ENCODE results near the gene GNPAT.
A peak's percentile ranks its signal among the peaks of the same experiment; 100 is the strongest.

Gene GNPAT

DNA sequence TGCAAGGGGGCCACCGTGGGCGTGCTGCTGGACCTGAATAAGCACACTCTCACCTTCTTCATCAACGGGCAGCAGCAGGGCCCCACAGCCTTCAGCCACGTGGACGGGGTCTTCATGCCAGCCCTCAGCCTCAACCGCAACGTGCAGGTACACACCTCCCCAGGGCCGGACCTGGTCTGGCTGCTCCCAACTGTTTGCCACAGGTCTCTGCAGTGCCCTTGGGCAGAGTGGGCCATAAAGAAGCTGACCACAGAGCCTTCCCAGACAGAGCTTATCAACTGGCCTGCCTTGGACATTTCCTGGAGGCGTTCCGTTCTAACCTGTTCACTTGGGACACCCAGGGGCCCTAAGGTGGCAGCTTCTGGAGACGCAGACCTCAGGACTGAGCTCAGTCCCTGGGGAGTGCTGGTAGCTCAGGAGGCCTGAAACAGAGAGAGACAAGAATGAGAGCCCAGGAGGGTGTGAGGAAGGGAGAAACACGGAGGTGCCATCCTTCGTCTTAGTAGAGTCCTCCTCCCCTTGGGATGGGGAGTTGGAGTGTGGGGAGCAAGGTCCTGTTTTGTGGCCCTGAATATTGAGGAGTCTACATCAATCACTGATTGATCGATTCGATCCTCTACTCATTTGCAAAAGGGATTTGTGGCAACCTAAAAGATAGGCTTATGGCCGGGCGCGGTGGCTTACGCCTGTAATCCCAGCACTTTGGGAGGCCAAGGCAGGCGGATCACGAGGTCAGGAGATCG lies 27.0 kb upstream of the GNPAT start:
- no peak for DNase-seq (ENCODE audit: low spot score)
- no peak for FAIRE-seq

DNA sequence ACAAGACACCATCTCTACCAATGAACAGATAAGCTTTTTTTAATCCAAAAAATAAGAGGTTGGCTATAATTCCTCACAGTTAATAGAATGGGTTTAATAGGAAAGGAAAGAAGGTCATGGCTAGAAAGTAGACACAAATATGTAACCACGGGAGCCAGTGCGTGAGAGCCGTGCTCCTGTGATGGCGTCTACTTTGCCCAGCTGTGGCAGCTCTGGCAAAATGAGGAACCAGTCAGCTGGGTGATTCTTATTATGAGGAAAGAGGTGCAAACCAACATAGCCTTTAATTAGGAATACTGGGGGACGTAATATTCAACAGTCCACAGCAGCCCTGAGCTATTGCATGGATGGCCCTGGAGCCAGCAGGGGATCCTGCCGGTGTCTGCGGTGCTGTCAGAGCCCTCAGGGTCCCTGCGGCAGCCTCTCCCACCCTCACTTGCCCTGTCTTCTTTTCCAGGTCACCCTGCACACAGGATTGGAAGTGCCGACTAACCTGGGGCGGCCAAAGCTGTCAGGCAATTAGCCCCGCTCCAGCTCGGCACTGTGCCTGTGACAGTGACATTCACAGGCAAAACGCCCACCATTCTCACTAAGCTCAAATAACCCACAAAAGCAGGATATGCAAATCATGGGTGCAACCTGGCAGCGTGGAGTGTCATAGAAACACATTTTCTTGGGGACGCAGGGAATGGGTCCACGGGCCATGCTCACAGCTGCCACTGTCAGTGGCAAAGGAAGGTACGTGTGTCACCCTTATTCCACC lies 25.9 kb upstream of the GNPAT start:
- DNase-seq (ENCODE audit: low spot score) (no peak), FAIRE-seq (no peak)

DNA sequence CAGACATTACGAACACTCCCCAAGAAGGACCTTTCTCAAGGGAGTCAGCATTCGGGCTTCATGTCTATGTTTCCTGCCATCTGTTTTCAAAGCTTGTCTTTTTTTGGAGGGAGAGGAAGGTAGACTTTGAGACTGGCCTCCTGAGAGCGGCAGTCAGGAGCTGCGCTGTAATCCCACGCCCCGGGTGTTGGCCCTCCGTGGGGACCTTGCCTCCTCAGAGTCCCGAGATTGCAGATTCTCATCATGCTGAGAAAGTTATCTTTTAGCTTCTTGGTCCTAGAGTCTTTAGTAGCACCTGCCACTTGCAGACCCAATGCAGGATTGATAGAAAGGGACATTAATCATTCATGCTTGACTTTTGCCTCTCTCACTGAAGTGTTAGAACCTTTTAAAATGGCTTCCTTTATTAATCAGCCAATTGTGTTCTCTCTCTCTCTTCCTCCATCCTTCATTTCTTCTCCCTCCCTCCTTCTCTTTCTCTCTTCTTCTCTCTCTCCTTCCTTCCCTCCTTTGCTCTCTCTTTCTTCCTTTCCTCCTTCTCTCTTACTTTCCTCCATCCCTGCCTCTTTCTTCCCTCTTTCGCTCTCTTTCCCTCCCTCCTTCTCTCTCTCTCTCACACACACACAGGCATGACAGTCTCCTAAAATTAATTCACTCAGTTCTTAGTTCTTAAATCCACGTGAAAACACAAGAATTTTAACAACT lies 25.2 kb upstream of the GNPAT start:
- no peak for FAIRE-seq
- no peak for DNase-seq (ENCODE audit: low spot score)

DNA sequence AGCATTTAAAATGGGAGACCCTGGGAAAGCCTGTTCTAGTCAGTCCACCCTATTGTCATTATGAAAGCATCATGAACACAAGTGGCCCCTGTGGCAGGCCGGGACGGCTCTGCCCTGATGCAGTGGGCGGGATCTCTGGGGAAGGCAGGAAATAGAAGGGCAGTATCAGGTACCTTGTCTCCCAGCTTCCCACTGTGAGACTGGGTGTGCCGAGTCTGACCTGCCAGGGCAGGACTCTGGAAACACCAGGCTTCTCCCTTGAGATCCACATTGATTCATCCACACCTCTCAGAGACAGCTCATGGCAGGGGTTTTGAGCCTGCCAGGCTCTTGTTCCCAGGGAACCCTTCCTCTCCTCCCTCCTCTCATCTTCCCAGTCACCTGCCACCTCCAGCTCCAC lies 24.5 kb upstream of the GNPAT start:
- FAIRE-seq (no peak), DNase-seq (ENCODE audit: low spot score) (no peak)

DNA sequence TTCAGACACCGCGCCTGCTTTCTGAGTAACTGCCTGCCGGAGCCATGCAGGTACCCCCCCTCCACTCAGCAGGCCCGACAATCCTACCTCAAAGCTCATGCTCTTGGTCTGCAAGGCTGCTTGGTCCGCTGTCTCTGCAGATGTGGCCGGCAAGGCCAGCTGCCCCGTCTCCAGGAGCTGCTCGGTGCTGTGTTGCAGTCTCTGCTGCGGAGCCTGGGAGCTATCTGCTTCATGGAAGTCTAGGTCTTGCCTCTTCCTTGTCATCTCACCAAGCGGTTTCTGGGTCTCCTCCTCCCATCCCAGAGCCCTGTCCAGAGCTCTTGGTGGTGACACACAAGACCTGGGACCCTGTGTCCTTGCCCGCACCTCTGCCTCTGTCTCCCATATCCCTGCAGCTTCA lies 24.0 kb upstream of the GNPAT start:
- DNase-seq (ENCODE audit: low spot score): no peak
- no peak for FAIRE-seq

DNA sequence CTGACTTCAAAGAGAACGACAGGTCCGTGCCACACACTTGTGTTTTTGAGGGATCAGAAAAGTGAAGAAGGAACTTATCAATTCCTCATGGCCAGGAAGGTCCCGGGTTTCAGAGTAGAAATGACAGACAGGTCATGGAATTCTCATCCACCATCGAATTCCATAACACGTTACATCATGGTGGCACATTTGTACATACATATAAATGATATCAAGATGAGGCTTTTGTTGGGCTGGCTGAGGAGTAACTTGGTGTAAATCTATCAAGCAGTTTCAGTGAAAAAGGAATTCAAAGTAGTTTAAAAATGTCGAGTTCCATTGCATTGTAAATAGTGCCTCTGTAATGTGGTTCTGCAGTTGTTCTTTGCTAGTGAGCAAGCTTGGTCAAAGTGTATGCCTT lies 22.9 kb upstream of the GNPAT start:
- DNase-seq (ENCODE audit: low spot score) (no peak), FAIRE-seq (no peak)

DNA sequence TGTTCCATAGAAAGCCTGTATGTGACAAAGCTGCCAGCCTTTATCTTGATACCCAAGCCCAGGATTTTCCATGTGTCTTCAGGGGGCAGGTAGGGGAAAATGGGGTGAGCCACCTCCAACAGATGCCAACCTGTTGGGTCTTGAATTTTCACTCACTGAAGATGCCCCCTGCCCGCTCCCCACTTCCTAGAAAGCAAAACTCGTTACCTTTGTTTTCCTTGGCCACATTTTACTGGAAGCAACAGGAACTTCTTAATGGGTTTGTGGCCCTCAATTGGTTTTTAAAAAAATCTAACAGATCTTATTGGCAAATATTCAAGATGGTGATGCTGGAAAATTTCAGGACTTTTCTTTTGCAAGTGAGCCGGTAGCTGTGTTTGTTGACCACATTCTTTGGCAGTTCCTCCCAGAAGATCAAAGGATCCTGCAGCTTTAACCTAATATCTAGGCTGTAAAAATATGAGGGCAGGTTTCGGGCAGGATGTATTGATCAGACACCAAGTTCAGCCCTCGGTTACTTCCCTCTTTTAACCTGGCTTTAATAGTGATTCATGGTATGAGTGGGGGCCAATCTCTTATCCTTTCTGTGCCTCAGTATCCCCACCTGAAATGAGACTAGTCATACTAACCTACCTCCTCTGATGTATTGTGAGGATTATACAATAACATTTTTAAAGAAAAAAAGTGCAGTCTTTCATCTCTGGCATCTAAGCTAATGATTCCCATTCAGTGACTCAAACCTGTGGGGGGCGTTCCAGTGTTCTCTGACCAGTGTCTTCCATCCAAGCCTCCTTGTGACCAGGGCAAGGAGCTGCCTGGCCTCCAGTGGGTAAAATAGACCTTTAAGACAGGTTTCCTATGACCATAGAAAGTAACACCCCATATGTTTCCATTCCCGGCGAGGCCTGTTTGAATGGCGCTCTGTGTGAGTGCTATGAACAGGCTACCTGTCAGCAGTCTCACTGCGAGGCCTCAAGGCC lies 21.3 kb upstream of the GNPAT start:
- no peak for FAIRE-seq
- DNase-seq (ENCODE audit: low spot score): no peak

DNA sequence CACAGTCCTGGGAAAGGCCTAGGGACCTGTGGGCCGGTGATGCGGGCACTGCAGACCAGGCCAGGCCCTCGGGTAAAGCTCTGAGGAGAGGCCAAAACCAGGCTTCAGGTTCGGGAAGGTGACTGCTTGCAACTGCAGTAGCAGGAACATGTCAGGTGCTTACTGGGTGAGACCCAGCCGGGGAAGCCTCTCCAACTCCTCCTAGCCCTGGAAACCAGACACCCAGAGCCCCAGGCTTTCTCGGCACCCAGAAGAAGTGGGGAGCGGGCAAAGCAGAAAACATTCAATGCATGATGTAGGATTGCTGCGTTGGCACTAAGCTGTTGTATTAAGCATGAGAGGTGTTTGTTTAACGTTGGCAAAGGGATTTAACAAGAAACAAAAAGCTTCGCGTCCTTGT lies 20.2 kb upstream of the GNPAT start:
- DNase-seq (ENCODE audit: low spot score): no peak
- no peak for FAIRE-seq

DNA sequence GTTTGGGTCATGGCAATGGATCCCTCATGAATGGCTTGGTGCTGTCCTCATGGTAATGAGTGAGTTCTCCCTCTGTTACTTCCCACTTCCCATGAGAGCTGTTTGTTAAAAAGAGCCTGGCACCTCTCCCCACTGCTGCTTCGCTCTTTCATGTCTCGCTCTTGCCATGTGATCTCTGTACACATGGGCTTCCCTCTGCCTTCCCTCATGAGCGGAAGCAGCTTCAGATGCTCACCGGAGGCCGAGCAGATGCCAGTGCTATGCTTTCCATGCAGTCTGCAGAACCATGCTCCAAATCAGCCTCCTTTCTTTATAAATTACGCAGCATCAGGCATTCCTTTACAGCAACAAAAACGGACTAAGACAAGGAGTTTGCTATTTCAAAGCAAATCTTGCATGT lies 14.9 kb upstream of the GNPAT start:
- FAIRE-seq: no peak
- no peak for DNase-seq (ENCODE audit: low spot score)

DNA sequence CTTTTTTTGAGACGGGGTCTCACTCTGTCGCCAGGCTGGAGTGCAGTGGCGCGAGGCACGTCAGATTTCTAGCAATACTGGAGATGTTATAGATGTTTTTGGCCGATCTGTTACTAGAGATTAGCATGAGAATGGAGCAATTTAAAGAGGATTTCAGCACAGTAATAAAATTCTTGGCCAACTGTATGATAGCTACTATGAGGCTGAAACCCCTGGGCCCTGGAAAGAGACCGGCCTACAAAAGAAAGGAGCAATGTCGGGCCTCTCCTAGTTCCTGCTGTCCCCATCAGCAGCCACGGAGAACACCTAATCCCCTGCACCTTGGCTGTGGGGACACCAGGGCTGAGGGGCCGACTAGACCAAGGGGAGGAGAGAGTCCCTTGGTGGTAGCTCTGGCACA lies 9.5 kb upstream of the GNPAT start:
- FAIRE-seq (no peak), DNase-seq (ENCODE audit: low spot score) (no peak)

DNA sequence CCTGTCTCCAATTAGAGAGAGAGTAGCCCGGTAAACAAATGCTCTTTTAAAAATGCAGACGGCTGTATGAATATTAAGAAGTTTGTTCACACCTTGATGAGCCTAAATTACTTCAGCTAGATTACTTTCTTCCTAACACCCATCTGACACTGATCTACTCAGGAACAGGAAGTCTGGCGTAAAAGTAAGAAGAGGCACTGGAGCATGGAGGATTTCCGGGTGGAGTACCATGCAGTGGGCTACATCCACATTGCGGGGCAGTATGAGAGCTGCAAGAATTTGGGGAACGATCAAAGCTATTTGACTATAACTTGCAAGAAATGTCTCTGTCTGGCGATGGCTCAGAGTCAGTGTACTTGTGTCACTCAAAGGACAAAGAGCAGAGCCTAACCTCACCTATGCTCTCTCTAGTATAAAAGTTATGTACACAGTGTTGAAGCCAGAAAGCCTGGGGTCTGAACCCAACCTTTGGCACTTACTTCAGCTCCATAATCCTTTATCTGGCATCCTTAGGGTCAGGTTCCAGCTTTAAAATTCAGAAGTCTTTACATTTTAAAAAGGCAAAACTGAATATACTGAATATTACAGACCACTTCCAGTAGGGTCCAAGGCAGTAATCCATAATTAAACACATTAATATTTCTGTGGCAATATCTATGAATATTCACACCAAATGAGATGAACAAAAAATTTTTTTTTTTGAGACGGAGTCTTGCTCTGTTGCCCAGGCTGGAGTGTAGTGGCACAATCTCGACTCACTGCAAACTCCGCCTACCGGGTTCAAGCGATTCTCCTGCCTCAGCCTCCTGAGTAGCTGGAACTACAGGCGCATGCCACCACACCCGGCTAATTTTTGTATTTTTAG lies 7.9 kb upstream of the GNPAT start:
- FAIRE-seq (no peak), DNase-seq (ENCODE audit: low spot score) (no peak)

DNA sequence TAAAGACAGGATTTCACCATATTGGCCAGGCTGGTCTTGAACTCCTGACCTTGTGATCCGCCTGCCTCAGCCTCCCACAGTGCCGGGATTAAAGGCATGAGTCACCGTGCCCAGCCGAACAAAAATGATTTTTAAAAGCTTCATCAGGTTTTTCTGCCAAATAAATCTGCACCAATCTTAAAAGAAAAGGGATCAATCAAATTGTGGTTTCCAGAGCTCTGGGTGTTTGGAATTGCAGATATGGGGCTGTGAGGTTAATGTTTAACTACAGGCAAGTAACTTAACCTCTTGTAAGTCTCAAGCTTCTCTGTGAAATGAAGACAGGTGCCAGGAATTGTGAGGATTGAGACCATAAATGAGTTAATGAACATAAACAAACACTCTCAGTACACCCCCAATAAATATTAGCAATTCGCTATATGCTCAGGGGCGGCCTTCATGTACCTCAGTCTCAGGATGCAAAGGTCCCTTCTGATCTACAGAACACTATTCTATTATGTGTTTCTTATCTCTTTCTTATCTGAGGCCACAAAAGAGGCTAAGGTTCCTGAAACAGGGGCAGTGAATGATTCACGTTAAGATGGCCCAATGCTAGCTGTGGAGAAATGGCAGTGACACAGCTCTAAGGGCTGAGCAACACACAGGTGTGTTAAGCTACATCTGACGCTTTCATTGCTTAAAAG lies 7.1 kb upstream of the GNPAT start:
- FAIRE-seq: no peak
- DNase-seq (ENCODE audit: low spot score): peak; percentile 23

DNA sequence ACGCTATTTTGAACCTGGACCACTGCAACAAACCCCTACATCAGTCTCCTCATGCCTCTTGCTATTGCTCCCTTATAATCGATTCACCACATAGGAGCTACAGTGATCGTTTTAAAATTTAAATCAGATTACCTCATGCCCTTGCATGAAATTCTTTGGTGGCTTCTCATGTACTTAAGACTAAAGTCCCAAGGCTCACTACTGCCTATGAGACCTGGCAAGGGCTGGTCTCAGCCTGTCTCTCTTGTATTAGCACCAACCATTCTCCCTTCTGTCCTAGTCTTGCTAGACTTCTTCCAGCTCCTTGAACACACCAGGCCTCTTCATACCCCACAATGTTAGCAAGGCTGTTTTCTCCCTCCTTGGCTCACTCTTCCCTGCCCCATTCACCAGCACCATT lies 6.5 kb upstream of the GNPAT start:
- no peak for FAIRE-seq
- DNase-seq (ENCODE audit: low spot score): no peak

DNA sequence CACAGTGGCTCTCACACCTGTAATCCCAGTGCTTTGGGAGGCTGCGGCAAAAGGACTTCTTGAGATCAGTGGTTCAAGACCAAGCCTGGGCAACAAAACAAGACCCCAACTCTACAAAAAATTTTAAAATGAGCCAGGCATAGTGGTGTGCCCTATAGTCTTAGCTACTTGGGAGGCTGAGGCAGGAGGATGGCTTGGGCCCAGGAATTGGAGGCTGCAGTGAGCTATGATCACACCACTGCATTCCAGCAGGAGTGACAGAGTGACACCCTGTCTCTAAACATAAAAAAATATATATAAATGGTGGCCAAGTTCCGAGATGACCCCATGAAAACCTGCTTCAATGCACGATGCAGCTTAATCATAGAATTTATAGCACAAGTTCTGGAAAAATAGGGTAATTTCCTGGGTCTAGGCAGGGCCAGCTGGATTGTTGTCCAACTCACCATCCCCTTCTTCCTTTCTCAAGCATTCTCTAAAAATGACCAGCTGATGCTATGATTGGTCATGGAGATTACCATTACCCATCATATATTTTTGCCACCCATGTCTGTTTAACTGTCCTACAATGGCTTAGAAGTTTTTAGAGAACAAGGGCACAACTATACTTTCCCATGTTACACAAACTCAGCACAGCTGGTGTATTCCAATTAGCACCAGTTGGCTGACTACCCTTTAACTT lies 5.3 kb upstream of the GNPAT start:
- FAIRE-seq (no peak), DNase-seq (ENCODE audit: low spot score) (no peak)

DNA sequence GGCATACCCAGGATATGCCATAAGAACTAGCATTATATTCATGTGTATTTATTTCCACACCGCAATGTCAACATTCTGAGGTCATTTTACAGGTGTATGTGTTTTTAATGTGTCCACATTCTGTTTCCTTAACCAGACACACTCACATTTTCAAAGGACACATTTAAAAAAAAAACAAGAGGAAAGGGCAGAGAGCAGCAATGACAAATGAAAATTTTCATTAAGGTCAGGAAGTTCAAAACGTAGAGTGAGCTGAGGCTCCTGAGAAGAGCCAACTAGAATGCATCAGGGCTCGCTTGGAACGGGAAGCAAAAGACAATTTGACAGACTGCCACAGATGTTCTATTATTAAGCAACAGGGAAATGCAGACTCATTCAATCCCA lies 4.8 kb upstream of the GNPAT start:
- no peak for DNase-seq (ENCODE audit: low spot score)
- no peak for FAIRE-seq

DNA sequence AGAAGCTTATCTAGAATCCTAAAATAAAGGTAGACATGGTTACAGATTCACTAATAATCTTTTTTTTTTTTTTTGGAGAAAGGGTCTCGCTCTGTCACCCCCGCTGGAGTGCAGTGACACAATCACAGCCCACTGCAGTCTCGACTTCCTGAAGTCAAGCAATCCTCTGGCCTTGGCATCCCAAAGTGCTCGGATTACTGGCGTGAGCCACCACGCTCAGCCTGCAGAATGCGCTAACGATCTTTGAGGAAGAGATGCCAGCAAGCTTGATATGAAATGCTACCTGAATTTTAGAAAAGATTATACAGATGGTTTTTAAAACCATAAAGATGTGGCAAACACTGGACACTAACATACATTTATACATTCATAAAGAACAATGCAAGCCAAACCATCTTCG lies 4.1 kb upstream of the GNPAT start:
- DNase-seq (ENCODE audit: low spot score): no peak

DNA sequence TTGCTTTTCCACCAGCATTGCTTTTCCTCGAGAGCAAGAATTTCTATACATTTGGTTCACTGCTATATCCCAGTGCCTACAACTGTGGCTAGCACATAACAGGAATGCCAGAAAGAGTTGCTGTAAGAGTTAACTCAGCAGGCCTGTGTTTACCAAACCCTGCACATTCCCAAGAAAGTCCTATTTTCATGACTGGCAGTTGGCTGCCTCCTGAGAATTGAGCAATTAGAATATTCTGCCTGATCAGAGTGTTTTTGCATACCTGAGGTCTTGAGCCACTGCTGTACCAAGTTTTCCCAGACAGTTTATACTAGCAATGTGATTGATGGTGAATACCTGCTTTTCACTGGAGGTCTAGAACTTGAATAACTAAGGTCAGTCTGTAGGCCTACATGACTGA lies 2.7 kb upstream of the GNPAT start:
- DNase-seq (ENCODE audit: low spot score): no peak
- no peak for FAIRE-seq

More for the DNA sequence above, 4.1 kb upstream of the GNPAT start:
- no peak for FAIRE-seq

DNA sequence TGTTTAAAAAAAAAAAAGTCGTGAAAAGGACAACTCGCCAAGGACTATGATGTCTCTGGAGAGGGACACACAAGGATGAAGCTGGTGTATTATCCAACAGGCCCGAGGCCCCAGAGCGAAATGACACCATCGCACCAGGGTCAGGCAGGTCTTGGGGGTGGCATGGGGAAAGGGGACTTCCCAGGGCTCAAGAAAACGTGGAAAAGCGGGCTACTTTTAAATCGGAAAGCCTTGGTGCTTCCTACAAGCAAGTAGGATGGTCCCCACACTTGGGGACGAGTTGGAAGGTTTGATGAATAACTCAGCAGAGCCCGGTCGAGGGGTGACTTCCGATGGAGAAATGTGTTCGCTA lies 505 bp upstream of the GNPAT start:
- no peak for FAIRE-seq

DNA sequence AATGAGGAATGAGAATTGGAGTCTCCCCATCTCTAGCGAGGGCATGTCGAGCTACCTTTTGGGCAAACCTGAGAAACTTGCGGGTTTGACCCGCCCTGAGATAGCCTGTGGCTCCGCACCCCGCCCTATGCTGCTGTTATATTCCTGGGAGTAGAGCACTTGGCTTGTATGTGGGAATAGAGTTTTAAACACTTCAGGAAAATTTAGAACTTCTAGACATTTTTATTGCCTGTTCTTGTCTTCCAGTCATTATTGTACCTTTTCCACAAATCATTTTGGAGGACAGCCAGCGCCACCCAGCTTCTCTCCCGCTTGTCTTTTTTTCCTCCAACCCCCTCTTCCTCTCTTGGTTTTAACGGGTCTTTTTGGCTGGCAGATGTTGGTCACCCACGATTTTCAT lies 738 bp downstream of the GNPAT start:
- FAIRE-seq: no peak
- no peak for DNase-seq (ENCODE audit: low spot score)

More for the DNA sequence above, 505 bp upstream of the GNPAT start:
- no peak for DNase-seq (ENCODE audit: low spot score)

All from RCC 7860 (cell line).